AG09319 (cell line): Measurements from ENCODE around the gene SPINT3.

Source experiments
- DNase-seq: peaks from one replicate; pipeline ENCODE4 v3.0.0-alpha.2; 2010; ENCODE audit warnings: low read depth; ENCODE audit errors: extremely low read depth
- TF ChIP-seq, protein P1 (sequence below): IDR thresholded peaks from 2 replicates; pipeline ENCODE4 v1.5.1; 2011; ENCODE audit warnings: low read depth, mild to moderate bottlenecking, inconsistent platforms, low read length, moderate library complexity

The SPINT3 gene

DNA sequence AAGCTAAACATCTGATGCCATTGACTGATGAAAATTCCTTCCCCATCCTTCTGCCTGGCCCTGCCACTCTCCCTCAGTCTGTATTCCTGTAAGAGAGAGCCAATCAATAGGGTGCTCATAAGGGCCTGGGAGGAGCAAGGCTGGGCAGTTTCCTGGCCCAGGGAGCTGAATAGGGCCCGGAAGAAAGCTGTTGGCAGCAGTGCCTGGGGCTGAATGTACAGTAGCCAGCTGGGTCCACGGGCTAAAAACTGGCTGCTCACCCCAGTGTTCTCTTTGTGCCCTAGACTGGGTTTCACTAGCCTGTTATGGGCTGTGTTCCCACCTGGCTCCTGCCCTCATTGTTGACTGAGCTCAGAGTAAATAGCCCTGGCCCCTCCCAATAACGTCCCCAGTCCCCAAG, 47.6 kb downstream of the SPINT3 start:
- no peak for DNase-seq
- TF ChIP-seq, protein P1, sequence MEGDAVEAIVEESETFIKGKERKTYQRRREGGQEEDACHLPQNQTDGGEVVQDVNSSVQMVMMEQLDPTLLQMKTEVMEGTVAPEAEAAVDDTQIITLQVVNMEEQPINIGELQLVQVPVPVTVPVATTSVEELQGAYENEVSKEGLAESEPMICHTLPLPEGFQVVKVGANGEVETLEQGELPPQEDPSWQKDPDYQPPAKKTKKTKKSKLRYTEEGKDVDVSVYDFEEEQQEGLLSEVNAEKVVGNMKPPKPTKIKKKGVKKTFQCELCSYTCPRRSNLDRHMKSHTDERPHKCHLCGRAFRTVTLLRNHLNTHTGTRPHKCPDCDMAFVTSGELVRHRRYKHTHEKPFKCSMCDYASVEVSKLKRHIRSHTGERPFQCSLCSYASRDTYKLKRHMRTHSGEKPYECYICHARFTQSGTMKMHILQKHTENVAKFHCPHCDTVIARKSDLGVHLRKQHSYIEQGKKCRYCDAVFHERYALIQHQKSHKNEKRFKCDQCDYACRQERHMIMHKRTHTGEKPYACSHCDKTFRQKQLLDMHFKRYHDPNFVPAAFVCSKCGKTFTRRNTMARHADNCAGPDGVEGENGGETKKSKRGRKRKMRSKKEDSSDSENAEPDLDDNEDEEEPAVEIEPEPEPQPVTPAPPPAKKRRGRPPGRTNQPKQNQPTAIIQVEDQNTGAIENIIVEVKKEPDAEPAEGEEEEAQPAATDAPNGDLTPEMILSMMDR, result no peak

DNA sequence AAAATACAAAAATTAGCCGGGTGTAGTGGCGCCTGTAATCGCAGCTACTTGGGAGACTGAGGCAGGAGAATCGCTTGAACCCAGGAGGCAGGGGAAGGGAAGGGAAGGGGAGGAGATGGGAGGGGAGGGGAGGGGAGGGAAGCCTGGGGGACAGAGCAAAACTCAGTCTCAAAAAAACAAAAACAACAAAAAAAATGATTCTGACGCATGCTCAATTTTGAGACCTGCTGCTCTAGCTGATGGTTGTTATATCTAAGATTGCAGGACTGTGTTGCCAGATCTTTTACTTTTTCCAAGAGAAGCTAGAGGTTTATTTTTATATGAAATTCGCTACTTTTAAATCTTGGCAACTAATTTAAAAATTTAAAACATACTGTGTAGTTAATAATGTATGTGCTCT, 48.2 kb downstream of the SPINT3 start:
- DNase-seq, result no peak
- TF ChIP-seq, protein P1, result no peak

DNA sequence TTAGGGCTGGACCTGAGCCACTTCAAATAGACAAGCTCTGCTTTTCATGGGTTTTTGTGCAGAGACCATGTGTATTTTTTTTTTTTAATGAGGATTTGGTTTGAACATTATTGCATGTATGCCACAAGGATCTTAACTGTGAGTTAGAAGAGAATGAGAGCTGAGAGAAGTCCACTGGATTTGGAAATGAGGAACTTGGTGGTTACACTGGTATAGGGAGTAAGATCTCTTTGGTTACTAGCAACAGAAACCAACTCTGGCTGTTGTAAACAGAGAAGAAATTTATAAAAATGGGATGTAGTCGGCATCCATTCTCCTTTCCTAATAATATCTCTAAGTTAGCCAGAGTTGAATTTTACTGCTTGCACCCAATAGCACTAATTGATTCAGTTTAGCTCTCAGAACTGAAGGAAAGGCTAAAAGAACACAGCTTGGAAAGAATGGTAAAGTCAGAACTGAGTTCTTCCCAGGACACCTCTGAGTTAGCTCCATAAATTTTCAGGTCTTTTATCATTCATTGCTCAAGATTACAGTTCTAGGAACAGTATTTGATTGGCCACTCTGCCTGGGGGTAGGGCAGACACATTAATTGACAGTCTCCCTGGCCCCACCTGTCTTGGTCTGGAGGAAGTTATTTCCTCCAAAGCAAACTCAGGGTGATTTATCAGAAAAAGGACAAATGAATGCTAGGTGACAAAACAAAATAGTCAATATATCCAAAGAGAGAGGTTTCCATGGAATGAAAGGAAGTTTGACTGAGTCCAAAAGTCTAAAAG, 49.7 kb downstream of the SPINT3 start:
- TF ChIP-seq, protein P1, result no peak
- no peak for DNase-seq

DNA sequence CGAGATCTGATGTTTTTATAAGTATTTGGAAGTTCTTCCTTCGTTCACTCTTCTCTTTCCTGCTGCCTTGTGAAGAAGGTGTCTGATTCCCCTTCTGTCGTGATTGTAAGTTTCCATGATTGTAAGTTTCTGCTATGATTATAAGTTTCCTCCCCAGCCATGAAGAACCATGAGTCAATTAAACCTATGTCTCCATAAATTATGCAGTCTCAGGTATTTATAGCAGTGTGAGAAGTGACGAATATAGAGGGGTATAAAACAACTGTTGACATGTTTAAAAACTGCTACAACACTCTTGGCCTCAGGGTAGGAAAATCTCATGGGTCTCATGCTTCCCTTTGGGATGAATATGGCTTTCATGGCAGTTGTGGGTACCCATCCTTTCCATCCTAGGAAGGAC, 51.7 kb downstream of the SPINT3 start:
- no peak for DNase-seq
- TF ChIP-seq, protein P1, result no peak

DNA sequence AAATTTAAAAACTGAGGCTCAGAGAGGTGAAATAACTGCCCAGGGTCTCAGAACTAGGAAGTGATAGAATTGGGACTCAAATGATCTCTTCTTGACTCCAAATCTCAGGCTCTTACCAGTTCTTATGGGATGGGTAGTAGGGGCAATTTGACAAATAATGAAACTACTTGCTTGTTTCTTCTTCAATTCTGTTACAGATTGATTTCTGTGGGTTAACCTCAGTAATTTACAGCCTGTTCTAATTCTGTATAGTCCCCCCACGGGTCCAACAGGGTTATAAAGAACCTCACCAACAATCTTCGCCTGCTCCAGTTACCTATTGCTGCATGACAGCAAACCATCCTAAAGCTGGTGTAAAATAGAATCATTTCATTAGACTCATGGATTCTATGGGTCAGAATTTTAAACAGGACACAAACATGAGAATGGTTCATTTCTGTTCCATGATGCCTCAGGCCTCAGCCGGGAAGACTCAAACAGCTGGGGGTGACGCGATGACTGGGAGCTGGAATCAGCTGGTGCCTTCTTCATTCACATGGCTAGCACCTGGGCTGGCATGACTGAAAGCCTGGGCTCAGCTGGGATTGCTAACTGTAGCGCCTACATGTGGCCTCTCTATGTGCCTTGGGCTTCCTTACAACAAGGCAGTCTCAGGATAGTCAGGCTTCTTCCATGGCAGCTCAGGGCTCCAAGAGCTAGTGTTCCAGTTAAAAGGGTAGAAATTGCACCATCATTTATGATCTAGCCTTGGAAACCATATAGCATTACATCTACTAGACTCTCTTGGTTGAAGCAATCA, 52.5 kb downstream of the SPINT3 start:
- no peak for DNase-seq
- TF ChIP-seq, protein P1, result no peak
